GM12874 (cell line): Measurements from ENCODE around the gene OR6C70.

ENCODE experiments used
- CTCF ChIP-seq: IDR thresholded peaks from 2 replicates; pipeline ENCODE4 v1.5.1; 2011; ENCODE audit warnings: low read depth, mild to moderate bottlenecking, control low read depth, low read length, moderate library complexity; ENCODE audit not compliant: insufficient read depth

The OR6C70 gene

GRCh38 chr12:55470088-55470829, at the start of gene OR6C70:
Gene OR6C70, minus strand, starts transcription at chr12:55470138. Its CDS starts 0 bp downstream, at chr12:55470138.
- TF ChIP-seq CTCF = no peak

DNA sequence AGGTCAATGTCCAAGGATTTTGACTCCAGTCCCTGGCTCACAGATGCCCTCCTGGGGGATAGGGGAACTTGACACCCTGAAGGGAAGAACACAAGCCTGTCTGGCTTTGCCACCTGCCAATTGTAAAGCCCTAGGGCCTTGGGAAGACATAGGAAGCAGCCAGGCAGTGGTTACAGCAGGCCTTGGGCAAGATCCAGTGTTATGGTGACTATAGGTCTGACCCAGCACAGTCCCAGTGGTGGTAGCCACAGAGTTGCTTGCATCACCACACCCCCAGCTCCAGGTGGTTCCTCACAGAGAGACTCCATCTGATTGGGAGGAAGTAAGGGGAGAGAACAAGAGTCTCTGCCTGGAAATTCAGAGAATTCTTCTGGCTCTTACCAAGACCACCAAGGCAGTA, 46.5 kb upstream of the OR6C70 start:
- no peak for TF ChIP-seq CTCF

GRCh38 chr12:55515696-55516095, 45.8 kb upstream of the OR6C70 start:
- TF ChIP-seq CTCF = peak; percentile 28; the same call in 1 of the 2 replicates

- TF ChIP-seq CTCF = no peak
These were observed 31.7 kb upstream of the OR6C70 start for GRCh38 chr12:55501601-55502000.

- TF ChIP-seq CTCF = no peak
These were observed 29.9 kb upstream of the OR6C70 start for GRCh38 chr12:55499810-55500252.

DNA sequence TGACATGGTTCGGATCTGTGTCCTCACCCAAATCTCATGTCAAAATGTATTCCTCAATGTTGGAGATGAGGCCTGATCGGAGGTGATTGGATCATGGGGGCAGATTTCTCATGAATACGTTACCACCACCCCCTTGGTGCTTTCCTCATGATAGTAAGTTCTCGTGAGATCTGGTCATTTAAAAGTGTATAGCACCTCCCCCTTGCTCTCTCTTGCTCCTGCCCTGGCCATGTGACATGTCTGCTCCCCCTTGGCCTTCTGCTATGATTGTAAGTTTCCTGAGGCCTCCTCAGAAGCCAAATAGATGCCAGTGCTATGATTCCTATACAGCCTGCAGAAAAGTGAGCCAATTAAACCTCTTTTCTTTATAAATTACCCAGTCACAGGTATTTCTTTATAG, 29.3 kb upstream of the OR6C70 start:
- TF ChIP-seq CTCF = no peak

DNA sequence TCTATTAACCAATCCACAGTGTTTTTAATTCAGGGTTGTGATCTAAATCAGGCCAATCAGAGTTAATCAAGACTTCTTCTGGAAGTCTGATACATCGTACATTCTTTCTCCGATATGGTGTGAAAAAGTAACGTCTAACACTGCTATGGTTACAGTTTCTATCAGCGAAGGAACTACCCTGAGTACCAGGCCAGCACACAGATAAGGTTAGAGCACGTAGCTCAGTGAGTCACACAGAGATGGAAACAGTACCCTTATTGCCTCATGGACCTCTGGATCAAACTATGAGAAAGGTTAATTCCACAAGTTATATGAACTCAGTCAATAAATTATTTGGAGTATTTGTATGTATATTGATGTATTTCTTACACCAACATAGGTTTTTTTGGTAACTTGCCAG, 25.6 kb upstream of the OR6C70 start:
- no peak for TF ChIP-seq CTCF
